Fibroblast of skin of left biceps (primary cell): Measurements from ENCODE around the gene MUC21.
A peak's percentile ranks its signal among the peaks of the same experiment; 100 is the strongest.

Source experiments
- DNase-seq, 2 experiments: peaks; one replicate each; pipeline ENCODE4 v3.0.0-alpha.2; 2013; ENCODE audit warnings: low read depth in 2 of 2

Gene MUC21

DNA sequence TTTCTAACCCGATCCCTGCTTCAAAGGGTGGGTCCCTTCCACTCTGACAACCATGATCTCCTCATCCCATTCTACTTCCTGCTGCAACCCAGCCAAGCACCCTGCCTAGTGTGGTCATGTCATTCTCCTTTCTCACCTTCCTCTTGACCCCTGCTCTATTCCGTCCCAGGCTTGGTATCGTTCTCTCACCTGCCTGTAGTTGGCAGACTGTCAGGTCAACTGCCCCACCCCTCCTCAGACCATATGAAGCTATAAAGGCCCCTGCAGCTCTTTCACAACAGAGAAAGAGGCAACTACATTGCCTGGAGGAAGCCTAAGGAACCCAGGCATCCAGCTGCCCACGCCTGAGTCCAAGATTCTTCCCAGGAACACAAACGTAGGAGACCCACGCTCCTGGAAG, at the start of gene MUC21:
Gene MUC21 (plus strand): TSS at position 280 of the 400 bp plus-strand sequence. CDS start 241 bp downstream, outside the sequence.
- DNase-seq = no peak

DNA sequence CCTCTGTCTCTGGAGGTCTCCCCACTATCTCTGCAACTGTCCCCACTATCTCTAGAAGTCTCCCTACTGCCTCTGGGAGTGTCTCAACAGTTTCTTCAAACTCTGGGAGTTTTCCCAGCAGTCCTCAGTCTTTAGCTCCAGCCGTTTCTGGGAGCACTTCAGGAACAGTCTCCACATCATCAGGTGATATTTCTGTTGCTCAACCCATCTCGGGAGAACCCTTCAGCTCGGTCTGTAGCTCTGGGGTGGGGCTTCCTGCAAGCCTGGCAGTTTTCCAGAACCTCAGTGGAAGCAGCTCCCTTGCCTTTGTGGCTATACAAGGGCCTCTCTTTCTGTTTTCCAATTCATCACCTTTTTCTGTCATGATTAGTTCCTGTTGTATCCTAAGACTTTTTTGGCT, 48.5 kb upstream of the MUC21 start:
- no peak for DNase-seq

DNA sequence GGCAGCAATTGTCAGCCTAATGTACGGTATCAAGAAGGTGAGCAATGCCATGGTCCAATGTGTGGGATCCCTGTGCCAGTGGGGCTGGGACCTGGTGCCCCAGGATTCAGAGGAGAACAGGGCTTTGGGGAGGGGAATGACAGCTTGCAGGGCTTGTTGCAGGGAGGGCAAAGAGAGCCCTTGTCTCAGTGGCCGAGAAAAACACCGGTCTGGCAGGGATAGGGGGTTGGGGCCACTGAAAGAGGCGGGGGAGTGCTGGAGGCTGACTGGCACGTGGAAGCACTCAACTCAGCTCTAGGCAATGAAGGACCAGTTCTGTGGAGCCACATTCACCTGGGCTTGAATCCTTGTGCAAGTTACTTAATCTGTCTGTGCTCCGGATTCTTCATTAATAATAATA, 46.3 kb upstream of the MUC21 start:
- no peak for DNase-seq

DNA sequence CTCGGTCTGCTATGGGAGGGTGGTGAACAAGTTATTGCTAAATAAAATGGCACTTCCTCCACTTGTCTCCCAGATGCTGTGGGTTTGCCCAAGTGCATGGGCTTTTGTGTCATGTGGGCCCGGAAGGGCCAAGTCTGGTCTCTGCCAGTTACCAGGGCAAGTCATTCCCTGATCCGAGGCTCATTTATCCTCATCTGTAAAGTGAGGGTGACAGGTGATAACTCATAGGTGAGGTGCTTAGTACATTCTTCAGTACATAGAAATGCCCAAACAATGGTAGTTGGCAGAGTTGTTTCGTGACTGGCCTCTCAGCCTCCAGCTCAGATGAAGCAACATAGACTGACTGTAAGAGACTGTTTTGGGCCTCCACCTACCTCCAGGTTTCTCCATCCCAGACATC, 44.8 kb upstream of the MUC21 start:
- no peak for DNase-seq

DNA sequence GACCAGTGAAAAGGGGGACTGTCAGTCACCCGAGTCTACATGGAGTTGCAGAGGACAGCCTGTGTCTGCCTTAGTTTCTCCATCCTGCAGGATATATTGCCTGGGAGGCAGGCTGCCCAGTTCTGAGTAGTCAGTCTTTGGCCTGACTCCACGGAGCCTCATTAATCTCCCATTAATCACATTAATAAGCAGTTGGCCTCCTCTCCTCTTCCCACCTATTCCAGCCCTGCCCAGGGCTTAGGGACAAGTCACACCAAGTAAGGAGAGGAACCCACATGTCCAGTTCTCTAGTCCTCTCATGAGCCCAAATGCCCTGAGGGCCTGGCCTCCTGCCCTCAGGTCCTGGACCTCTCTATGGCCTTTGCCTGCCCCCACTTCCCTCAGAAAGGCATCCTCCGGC, 44.0 kb upstream of the MUC21 start:
- DNase-seq = no peak

DNA sequence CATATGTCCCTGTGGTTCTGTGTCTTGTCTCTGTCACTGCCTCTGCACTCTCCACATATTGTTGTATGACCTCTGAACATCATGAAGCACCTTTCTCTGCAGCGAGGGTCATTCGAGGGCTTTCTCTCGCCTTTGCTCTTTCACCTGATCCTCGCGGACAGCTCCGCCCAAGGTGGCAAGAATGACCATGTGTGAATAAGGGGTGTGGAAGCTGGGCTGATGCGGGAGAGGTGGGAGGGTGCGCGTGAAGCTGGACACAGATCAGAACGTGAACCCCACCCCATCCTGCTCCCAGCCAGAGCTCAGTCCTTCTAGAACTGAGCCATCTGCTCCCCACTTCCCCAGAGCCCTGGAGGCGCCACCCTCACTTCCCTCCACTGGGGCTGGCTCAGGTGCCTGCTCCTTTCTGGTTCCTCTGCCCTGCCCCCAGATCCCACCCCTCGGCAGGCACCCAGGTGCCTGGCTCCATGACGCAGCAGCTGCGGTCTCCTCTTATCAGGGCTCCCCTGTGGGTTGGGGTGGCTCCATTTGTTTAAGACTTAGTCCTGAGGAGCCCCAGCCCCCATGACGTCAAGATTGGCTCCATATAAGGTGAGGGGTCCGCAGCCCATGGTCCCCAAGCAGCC, 43.0 kb upstream of the MUC21 start, which contains the start of gene MUCL3:
Gene MUCL3 (plus strand): TSS at position 613 of the 626 bp plus-strand sequence. CDS start 27 bp downstream, outside the sequence.
- no peak for DNase-seq

DNA sequence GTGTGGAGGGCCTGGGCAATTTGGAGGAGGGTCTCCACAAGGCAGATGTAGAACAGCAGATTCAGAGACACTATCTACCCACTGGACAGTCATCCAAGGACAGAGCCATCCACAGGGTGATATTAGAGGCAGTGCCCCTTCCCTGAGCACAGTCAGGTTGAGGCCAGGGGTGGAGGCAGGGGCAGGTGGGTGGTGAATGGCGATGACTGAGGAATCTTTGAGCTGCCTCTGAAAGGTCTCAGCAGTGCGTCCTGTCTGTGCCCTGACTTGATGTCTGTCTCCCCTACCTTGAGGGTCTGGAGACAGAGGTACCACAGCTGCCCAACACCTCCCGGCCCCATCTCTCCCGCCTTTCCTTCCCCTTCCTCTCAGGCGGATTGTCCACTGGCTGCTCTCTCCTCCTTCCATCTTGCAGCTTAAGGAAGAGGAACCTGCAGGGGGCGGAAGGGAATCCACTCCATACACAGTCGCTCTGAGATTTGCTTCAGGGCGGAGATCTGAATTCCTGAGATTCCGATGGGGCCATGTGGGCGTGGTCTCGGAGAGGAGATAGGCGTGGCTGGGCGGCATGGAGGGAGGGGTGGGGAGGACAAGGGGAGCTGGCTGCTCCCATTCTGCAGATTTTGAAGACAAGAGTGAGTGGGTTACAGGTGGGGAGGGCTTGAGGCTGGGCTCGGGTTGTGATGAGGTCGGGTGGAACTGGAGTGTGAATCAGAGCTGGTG, 41.0 kb upstream of the MUC21 start:
- DNase-seq = peak; percentile 62 to 64

DNA sequence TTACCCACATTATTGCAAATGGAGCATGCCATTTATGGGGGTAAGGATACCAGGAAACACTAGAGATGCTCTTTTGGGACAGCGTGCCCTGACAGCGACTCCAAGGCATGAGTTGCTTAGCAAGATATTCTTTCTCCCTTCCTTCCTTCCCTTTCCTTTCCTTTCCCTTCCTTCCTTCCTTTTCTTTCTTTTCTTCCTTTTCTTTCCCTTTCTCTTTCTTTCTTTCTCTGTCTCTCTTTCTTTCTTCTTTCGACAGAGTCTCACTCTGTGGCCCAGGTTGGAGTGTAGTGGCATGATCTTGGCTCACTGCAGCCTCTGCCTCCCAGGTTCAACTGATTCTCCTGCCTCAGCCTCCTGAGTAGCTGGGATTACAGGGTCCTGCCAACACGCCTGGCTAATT, 39.5 kb upstream of the MUC21 start:
- DNase-seq = no peak

DNA sequence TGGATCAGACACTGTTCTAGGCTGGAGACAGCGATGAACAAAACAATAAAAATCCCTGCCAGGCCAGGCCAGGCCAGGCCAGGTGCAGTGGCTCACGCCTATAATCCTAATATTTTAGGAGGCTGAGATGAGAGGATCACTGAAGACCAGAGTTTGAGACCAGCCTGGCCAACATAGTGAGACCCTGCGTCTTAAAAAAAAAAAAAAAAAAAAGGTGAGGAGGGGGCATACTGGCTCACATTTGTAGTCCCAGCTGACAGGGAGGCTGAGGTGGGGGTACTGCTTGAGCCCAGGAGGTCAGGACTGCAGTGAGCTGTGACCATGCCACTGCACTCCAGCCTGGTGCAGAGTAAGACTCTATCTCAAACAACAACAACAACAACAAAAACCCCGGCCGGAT, 38.2 kb upstream of the MUC21 start:
- DNase-seq = no peak

DNA sequence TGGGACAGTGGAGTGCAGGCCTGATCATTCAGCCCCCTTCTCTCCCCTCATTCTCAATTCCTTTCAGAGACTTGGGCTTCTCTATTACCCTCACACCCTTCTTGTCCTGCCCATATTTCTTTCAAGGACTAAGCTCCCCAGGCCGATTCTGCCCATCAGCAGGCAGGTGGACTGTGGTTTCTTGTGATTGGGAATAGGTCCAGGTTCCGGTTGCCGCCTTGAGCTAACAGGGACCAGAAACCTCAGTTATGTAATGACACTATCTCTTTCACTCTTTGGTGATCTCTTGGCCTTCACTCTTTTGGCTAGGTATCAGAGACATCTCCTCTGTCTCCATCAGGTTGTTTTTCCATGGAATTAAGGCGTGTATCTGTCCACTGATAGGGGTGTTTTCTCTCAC, 36.3 kb upstream of the MUC21 start:
- no peak for DNase-seq

DNA sequence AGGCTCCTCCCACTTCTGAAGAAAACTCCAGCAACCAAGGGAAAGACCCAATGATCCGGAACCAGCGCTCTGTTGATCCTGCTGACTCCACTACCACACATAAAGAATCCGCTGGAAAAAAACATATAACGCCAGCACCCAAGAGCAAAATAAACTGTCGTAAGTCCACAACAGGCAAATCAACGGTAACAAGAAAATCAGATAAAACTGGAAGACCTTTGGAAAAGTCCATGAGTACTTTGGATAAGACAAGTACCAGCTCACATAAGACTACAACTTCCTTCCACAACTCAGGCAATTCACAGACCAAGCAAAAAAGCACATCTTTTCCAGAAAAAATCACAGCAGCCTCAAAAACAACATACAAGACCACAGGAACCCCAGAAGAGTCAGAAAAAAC, 34.7 kb upstream of the MUC21 start:
- DNase-seq = no peak

DNA sequence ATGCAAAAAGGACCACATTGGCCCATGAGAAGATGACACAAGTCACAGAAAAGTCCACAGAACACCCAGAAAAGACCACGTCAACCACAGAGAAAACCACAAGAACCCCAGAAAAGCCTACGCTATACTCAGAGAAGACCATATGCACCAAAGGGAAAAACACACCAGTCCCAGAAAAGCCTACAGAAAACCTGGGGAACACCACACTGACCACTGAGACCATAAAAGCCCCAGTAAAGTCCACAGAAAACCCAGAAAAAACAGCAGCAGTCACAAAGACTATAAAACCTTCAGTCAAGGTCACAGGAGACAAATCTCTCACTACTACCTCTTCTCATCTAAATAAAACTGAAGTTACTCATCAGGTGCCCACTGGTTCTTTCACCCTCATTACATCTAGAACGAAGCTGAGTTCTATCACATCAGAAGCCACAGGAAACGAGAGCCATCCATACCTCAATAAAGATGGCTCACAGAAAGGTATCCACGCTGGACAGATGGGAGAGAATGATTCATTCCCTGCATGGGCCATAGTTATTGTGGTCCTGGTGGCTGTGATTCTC, 31.5 kb upstream of the MUC21 start:
- DNase-seq = no peak

DNA sequence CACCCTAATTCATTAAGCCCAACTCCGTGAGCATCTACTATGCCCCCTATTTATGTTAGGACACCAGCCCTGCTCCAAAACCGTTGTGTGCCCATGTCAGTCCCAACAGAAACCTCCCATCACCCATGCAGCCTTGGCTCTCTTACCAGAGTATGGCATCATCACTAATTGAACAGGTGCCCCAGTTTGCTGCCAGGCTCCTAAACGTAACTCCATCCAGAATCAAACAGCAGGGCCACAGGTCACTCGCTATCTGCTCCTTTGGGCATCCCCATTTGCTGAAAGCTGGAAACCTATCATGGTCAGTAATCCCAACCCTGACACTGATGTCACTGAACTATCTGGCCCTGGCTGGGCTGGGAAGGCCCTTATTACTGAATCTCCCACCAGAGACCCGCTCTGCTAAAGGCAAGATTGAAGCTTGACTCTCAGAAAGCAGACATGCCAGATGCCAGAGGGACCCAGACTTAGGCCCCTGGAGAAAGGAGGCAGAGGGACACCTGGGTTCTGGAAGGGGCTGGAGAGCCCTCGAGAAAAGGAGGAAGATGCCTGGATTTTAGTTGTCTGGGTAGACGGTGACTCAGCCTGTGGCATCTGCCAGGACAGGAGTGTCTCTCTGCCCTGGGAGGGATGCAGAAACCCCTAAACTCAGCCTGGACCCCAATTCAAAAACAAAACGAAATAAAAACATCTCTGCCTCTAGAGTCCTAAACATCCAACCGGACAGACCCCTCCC, 28.7 kb upstream of the MUC21 start:
- DNase-seq = no peak

DNA sequence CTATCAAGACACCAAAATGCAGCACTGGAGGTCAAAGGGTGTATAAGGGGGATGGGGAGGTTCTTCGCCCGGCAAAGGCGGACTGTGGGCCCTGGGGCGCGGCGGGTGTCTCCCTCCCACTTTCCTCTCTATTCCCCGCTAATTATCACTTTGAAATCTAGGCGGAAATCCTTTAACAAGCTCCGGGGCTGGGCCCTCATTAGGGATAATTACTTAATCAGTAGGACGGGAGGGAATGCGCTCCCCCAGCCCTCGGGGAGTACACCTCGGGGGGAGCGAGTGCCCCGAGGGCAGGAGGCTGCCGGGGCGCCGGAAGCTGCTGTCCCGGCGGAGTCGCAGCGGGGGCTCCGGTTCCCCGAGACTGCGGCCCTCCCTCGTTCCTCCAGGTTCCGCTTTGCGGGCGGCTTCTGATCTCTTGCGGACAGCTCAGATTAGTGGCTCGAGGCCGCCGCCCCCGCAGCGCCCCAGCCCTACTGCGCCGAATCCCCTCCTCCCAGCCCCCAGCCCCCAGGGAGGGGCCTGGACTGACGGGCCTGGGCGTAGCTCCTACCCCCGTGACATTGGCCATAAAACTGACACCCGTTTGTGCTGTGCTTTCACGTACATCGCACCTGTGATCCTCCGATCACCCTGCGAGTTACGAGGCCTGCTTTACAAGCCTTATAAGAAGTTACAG, 28.0 kb upstream of the MUC21 start:
- peak in 1 of 2 experiments; percentile 11 for DNase-seq

DNA sequence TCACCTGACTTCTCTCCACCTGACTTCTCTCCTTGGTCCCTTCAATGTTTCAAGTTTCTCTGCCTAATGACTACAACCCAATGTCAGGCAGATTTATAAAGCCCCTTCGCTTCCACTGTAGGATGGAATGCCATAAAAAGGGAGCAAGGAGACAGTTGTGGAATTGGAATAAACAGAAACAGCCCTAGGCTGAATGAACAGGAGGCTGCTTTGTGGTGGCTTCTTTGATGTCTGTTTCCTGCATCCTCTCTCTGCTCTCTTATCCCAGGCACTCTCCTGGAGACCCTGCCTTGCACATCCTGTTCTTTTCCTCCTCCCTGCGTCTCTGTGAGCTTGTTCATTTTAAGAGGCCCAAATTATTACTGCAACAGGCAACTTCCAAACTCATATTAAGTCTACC, 25.8 kb upstream of the MUC21 start:
- no peak for DNase-seq

DNA sequence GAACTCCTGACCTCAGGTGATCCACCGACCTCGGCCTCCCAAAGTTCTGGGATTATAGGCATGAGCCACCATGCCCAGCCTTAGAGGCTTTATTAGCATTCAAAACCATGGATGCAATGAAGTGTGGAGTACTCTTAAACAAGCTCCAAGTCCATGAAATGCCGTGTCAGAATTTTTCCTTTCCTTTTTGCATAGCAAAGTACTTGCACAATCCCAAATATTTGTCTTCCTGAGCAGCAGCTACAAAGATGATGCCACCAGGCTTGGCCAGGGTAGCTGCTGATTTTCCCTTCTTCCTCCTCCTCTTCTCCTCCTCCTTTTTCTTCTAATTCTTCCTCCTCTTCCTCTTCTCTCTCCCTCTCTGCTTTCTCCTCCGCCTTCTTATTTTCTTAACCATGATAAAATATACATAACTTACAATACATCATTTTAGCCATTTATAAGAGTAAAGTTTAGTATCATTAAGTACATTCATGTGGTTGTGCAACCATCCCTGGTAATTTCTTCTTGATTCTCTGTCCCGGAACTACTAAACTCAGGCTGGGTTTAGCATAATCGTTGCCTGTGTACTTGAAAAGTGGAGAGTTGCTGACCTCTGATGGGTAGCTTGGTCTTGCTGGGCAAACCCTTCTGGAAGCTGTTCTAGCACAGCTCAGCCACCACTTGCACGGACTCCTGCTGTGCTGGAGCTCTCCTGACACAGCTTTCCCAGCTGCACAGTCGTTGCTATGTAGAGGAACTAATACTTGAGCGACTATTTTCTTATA, 22.4 kb upstream of the MUC21 start:
- DNase-seq = no peak

DNA sequence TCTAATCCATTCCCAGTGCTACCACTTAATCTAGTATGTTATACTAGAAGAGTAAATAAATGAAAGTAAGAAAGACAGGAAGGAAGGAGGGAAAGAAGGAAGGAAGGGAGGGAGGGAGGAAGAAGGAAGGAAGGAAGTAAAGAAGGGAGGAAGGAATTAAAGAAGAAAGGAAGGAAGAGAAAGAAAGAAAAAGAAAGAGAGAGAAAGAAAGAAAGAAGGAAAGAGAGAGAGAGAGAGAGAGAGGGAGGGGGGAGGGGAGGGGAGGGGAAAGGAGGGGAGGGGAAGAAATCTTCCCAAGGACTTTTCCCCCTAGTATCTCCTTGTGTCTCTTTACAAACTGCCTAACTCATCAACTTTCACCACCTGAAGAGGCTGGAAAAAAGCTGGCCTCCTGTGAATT, 20.8 kb upstream of the MUC21 start:
- DNase-seq = no peak

DNA sequence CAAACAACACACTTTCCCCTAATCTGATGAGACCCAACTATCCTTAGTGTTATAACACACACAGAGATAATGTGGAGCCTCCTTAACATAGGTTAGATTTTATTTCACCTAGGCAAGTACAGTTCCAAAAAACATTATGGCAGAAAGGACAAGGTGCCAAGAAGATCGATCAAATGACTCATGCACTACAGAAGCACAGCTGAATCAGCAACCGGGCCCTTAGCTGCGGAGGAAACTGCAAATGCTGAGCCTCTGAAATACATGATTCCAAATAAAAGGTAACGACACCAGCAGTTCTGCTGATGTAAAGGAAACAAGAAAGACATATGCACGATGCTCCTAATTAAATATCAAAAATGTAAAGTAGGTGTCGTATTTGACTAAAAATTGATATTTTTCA, 19.9 kb upstream of the MUC21 start:
- no peak for DNase-seq

DNA sequence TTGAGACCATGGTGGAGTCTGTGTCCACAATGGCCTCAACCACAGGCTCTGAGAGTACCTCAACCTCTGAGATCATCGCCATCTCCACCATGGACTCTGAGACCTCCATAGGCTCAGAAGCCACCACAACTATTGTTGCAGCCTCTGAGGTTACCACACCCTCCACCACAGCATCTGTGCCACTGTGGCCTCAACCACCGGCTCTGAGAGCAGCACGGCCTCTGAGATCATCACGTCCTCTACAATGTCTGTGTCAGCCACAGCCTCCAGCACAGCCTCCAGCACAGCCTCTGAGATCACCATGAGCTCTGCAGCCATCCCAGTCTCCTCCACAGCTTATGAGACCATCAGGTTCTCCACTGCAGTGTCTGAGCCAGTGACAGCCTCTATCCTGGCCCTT, 19.4 kb upstream of the MUC21 start:
- no peak for DNase-seq

DNA sequence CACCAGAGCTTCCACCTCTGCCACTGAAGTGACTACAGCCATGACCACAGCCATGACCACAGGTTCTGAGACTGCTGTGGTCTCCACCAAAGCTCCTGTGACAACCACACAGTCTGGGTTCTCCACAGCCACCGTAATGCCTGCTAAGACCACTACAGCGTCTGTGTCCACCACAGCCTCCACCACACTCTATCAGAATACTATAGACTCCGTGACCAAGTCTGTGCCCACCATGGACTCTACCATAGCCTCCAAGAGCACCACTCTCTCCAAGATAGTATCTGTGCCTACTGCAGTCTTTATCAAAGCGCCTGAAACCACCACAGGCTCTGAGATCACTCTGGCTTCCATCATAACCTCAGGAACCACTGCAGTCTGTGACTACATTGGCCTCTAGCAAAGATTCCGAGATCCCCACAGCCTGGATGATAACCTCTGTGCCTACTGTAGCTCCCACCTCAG, 18.3 kb upstream of the MUC21 start:
- DNase-seq = no peak

DNA sequence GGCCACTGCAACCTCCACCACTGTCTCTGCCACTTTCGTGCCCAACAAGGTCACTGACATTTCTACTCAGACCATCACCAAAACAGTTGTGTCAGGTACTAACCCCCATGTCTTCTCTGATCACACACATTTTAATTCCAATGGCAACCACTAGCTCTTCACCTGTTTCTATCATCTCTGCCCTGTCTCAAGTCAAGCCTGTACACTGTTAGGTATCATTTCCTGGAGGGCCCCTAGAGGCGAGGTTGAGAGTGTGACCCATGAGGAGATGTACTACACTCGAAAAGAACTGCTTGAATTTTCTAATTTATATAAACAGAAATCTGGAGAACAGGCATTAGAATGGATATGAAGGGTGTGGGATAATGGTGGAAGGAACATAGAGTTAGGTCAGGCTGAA, 17.4 kb upstream of the MUC21 start:
- DNase-seq = no peak
